Heart left ventricle (tissue), 13 donors: Measurements from ENCODE around the gene SHISA9.

Experiments used
- CTCF ChIP-seq, 12 donors: fragments of 200-600 bp; sonication (generic) in 4 of 12; IDR thresholded peaks; one replicate each; pipeline versions ENCODE4 v1.5.0 to v1.8.0; 2018 to 2022; ENCODE audit warnings: antibody characterized with exemption in 12 of 12, mild to moderate bottlenecking in 5 of 12
- POLR2A ChIP-seq, 2 donors: fragments of 450-650 bp; IDR thresholded peaks; one replicate each; pipeline ENCODE4 v1.6.1; 2017; ENCODE audit warnings: antibody characterized with exemption in 2 of 2, mild to moderate bottlenecking in 2 of 2, moderate library complexity in 2 of 2
- donor health status: ischemic (EF 13 %, LVEDD 7.1; RV severe dilation, severe dysfunction).
- donor health status: DM: no; HTN: yes; CAD: no.
- donor health status: DM: no; HTN: no; CAD: no.
- donor health status: ischemic (EF 25% LVEDD 6.9; RV normal size, moderate dysfunction).
- donor health status: ischemic (EF 25% LVEDD 5.7; RV mildly dilated, moderate dysfunction).
- donor health status: ischemic (EF 35%, LVEDD 5.7; RV mildly dilated, moderate dysfunction).
- donor health status: nonischemic (EF 11% LVEDD 7.7; RV severe dilation, severe dysfunction).
- donor health status: DM: yes; HTN: yes; CAD: no.
- donor health status: PGD.
- donor health status: ischemic (EF 29% LVEDD 5.4; RV normal size, mild dysfunction).
- donor health status: nonischemic (EF 23%, LVEDD 6.1; RV moderate dilation, normal function).

GRCh38 chr16:13205352-13205751 is 304.0 kb downstream of the SHISA9 start:
- TF ChIP-seq CTCF (IDR thresholded peaks at IDR 0.05) (no peak), POLR2A (IDR thresholded peaks at IDR 0.05) (no peak)
